ENCODE measurements around the gene GLP1R. TPM values are rescaled to one million over a fixed set of nuclear protein-coding genes. Genes with fewer than 3 reads are reported as not detected.

Gene GLP1R
- polyA plus RNA-seq, 1 of the 3 experiments (the other 2 are of a cell fraction) = not detected

DNA sequence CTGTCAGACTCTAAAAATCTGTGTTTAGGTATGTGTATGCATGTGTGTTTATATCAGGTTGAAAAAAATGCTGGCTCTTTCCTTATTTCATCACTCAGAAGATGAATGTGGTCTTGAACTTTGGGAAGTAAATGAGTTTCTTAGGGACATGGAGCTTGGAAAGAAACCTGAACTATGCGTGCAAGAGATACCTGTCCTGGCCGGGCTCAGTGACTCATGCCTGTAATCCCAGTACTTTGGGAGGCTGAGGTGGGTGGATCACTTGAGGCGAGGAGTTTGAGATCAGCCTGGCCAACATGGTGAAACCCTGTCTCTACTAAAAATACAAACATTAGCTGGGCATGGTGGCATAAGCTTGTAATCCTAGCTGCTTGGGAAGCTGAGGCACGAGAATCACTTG is 4.4 kb upstream of the GLP1R start:
- no peak overlapping the region for H2AFZ ChIP-seq (ENCODE audit: low read depth)
- POLR2A ChIA-PET = no interaction called here
- TF ChIP-seq NFIC (IDR thresholded peaks at IDR 0.05; ENCODE audit: borderline replicate concordance) (no peak), FOXM1 (IDR thresholded peaks at IDR 0.05; ENCODE audit: low read depth) (no peak), RXRA (IDR thresholded peaks at IDR 0.05; ENCODE audit: borderline replicate concordance, low read depth) (no peak), EZH2phosphoT487 (IDR thresholded peaks at IDR 0.05; ENCODE audit: borderline replicate concordance, low read depth) (no peak), SMC3 (IDR thresholded peaks at IDR 0.05; ENCODE audit: low read depth, low read length) (no peak), MXI1 (IDR thresholded peaks at IDR 0.05; ENCODE audit: low read depth, low read length) (no peak), RCOR1 (IDR thresholded peaks at IDR 0.05; ENCODE audit: low read length) (no peak), YY1 (IDR thresholded peaks at IDR 0.05; ENCODE audit: low read depth) (no peak), JUND (IDR thresholded peaks at IDR 0.05) (no peak), NRF1 (IDR thresholded peaks at IDR 0.05; ENCODE audit: low read depth, low read length) (no peak), CHD2 (IDR thresholded peaks at IDR 0.05; ENCODE audit: low read length, partially characterized antibody) (no peak)
- TF ChIP-seq, protein P1, sequence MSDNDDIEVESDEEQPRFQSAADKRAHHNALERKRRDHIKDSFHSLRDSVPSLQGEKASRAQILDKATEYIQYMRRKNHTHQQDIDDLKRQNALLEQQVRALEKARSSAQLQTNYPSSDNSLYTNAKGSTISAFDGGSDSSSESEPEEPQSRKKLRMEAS (IDR thresholded peaks at IDR 0.05; ENCODE audit: low read depth) = no peak
- TF ChIP-seq, protein P2, sequence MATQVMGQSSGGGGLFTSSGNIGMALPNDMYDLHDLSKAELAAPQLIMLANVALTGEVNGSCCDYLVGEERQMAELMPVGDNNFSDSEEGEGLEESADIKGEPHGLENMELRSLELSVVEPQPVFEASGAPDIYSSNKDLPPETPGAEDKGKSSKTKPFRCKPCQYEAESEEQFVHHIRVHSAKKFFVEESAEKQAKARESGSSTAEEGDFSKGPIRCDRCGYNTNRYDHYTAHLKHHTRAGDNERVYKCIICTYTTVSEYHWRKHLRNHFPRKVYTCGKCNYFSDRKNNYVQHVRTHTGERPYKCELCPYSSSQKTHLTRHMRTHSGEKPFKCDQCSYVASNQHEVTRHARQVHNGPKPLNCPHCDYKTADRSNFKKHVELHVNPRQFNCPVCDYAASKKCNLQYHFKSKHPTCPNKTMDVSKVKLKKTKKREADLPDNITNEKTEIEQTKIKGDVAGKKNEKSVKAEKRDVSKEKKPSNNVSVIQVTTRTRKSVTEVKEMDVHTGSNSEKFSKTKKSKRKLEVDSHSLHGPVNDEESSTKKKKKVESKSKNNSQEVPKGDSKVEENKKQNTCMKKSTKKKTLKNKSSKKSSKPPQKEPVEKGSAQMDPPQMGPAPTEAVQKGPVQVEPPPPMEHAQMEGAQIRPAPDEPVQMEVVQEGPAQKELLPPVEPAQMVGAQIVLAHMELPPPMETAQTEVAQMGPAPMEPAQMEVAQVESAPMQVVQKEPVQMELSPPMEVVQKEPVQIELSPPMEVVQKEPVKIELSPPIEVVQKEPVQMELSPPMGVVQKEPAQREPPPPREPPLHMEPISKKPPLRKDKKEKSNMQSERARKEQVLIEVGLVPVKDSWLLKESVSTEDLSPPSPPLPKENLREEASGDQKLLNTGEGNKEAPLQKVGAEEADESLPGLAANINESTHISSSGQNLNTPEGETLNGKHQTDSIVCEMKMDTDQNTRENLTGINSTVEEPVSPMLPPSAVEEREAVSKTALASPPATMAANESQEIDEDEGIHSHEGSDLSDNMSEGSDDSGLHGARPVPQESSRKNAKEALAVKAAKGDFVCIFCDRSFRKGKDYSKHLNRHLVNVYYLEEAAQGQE (IDR thresholded peaks at IDR 0.05; ENCODE audit: low read depth, low read length) = no peak
- TF ChIP-seq, protein P3, sequence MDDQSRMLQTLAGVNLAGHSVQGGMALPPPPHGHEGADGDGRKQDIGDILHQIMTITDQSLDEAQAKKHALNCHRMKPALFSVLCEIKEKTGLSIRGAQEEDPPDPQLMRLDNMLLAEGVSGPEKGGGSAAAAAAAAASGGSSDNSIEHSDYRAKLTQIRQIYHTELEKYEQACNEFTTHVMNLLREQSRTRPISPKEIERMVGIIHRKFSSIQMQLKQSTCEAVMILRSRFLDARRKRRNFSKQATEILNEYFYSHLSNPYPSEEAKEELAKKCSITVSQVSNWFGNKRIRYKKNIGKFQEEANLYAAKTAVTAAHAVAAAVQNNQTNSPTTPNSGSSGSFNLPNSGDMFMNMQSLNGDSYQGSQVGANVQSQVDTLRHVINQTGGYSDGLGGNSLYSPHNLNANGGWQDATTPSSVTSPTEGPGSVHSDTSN (IDR thresholded peaks at IDR 0.05) = no peak
- TF ChIP-seq, protein P4, sequence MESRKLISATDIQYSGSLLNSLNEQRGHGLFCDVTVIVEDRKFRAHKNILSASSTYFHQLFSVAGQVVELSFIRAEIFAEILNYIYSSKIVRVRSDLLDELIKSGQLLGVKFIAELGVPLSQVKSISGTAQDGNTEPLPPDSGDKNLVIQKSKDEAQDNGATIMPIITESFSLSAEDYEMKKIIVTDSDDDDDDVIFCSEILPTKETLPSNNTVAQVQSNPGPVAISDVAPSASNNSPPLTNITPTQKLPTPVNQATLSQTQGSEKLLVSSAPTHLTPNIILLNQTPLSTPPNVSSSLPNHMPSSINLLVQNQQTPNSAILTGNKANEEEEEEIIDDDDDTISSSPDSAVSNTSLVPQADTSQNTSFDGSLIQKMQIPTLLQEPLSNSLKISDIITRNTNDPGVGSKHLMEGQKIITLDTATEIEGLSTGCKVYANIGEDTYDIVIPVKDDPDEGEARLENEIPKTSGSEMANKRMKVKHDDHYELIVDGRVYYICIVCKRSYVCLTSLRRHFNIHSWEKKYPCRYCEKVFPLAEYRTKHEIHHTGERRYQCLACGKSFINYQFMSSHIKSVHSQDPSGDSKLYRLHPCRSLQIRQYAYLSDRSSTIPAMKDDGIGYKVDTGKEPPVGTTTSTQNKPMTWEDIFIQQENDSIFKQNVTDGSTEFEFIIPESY (IDR thresholded peaks at IDR 0.05; ENCODE audit: borderline replicate concordance, low read depth) = no peak

More for the DNA sequence above, 4.4 kb upstream of the GLP1R start:
- Histone ChIP-seq H3K27ac (ENCODE audit: low read depth in 2 of 2, low read length in 1 of 2) (no peak overlapping the region), H3K9me2 (no peaks in the 10 kb centered on the region), H3K9me3 (no peaks in the 10 kb centered on the region), H3K4me1 (ENCODE audit: control insufficient read depth in 1 of 2, insufficient read depth in 2 of 2, low read depth in 1 of 2, low read length in 1 of 2) (peaks cover 0 to 4% of the 10 kb centered on the region in 2 experiments; a peak in 1 of 4 replicates), H3K4me3 (ENCODE audit: low read depth in 2 of 2, low read length in 1 of 2) (no peak overlapping the region), H3K4me2 (no peak overlapping the region), H3K9ac (no peak overlapping the region), H3F3A (replicated peaks; ENCODE audit: insufficient read depth) (no peaks in the 10 kb centered on the region), H3K79me2 (ENCODE audit: insufficient read depth) (no peaks in the 10 kb centered on the region), H3K27me3 (ENCODE audit: insufficient read depth) (peaks cover 17% of the 10 kb centered on the region; the same call in 1 of the 2 replicates), H4K20me1 (ENCODE audit: insufficient read depth) (no peaks in the 10 kb centered on the region), H3K36me3 (replicated peaks in 1 of 2; ENCODE audit: control insufficient read depth in 1 of 2, insufficient read depth in 2 of 2, low read length in 1 of 2) (no peaks in the 10 kb centered on the region)
- WGBS (ENCODE audit: low lambda C conversion rate) = 40% methylated on average over 4 of the region's 4 CpGs
- no peak for DNase-seq
- CTCF ChIA-PET = no interaction called here

Data from SK-N-SH (cell line).